HG03575 (cell line): ENCODE data around the gene BBS9.
"Not testable (repeated sequence)": the region's sequence is repeated elsewhere in the genome, so short reads cannot be mapped to it uniquely, and the experiment has no call there.

Experiments
- ATAC-seq: cut with Tn5 transposase; IDR thresholded peaks from one replicate; pipeline ENCODE4 v1.9.1; 2021; ENCODE audit not compliant: unreplicated experiment, insufficient number of reproducible peaks, low FRiP score; ENCODE audit errors: extremely low read depth

BBS9 gene

DNA sequence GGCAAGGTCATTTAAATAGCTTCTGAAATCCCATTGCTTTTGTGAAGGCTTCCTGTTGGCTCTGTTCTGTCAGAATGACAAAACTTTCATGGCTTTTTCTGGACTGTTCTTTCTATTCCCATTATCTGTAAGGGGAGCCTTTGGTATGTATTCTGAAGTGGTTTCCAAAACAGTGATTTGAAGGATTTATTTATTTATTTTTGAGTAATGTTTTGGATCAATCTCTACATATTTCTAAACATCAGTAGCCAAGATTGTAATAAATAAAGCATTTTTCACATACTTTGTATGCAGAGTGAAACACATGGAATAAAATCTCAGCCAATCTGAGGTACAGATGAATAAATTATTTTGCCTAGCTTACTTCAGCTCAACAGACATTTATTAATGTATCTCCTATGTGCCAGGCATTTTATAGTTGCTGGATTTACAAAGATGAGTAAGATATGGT lies 121.1 kb downstream of the BBS9 start:
- ATAC-seq = no peak

DNA sequence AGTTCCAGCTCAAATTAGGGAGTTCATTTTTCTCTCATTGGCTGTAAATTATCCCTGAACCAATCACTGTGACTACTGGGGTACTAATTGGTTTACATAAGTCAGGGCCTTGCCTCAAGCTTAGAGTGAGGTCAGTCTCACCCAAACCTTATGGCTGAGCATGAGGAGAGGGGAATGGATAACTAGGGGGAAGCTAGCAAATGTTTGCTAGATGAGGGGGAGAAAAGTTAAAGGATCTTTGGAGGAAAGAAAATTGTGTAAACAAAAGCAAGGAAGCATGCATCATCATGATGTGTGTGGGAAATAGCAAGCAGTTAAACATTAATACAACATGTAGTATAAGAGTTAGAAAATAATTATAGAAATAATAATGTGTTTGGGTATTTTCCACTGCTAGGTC lies 121.9 kb downstream of the BBS9 start:
- ATAC-seq = no peak

DNA sequence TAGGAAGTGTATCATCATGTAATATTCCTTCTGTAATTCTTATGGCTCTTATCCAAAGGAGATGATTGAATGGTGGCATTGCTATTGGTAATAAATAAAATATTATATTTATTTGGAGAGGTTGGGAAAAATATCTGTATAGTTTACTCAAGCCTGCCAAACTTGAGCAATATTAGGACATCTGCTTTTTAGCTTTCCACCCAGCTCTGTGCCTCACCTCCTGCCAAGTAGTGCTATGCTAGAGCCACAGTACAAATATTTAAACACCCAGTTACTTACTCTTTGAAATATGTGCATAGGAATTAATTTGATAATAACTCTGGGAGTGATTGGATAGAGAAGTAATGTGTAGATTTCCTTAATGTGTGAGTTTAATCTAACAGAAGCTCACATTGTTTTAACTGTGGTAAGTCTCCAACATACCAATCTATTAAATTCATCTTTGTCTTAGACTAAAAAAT lies 129.2 kb downstream of the BBS9 start:
- no peak for ATAC-seq

DNA sequence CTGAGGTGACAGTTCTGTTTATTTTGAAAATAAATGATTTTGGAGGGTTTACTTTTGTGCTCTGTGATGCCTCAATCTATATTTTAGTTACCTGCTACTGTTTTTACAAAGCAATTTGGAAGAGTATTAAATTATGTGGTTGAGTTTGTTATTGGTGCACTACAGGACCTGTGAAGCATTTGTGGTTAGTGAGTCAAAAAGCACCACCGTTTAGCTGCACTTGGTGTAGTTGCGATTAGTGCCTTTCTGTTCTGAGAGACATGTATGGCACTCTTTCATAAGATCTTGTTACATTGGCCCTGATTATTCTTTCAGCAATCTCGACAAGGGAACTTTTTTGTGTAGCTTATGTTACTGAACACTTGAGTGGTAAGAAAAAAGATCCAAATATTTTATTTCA lies 132.2 kb downstream of the BBS9 start:
- no peak for ATAC-seq

DNA sequence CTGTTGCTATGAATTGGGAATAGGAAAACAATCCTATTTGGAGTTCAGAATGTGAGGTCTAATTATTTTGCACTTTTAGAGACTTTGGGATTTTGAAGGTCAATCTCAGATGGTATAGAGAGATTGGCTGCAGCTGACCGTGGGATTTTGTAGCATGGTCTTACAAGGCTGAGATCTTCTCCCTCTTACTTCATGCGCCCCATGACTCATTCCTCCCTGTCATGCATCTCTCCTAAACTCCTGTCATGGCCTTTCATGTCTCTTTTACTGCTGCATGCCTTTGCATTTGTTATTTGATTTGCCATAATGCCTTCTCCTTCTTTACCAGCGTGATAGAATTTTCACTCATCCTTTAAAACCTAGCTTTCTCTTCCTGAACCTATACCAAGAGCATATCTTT lies 133.1 kb downstream of the BBS9 start:
- ATAC-seq = no peak

DNA sequence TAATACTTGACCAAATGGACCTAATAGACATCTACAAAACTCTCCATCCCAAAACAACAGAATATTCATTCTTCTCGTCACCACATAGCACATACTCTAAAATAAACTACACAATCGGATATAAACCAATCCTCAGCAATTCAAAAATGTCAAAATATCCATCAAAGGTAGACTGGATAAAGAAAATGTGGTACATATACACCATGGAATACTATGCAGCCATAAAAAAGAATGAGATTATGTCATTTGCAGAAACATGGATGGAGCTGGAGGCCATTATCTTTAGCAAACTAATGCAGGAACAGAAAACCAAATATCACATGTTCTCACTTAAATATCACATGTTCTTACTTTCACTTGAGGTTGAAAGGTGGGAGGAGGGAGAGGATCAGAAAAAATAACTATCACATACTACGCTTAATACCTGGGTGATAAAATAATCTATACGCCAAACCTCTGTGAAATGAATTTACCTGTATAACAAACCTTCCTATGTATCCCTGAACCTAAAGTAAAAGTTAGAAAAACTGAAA lies 142.5 kb downstream of the BBS9 start:
- not testable (repeated sequence) for ATAC-seq

DNA sequence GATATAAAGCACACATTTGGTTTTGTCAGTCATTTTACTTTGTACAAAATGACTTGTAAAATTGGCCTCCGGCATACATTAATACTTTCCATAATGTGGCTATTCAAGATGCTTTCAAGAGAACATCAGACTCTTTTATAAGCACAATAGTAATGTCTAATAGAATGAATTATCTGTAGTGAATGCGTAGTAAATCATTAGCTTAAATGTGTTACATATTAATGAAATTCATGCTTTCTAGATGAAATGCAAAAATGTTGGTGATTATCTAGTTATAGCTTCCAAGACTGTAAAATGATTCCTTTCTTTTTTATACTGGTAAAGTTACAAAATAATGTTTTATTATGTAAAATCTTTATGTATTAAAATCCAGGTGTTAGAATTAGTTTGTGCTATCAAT lies 144.0 kb downstream of the BBS9 start:
- no peak for ATAC-seq

DNA sequence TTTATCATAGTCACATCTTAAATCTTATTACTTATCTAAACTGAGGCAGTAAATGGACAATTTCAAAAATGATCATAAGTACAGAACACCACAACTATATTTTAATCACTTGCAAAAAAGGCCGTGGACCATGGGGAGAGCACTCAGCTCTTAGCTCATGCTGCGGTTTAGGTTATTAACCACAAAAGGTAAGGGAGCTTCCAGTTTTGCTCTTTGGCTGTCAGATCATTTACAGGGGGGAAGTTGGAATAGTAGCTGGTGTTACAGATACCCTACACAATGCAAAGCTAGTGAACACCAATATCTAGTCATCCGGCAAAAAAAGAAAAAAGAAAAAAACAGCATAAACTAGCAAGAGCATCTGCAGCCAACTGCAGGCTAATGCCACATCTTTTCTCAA lies 147.0 kb downstream of the BBS9 start:
- ATAC-seq = no peak

DNA sequence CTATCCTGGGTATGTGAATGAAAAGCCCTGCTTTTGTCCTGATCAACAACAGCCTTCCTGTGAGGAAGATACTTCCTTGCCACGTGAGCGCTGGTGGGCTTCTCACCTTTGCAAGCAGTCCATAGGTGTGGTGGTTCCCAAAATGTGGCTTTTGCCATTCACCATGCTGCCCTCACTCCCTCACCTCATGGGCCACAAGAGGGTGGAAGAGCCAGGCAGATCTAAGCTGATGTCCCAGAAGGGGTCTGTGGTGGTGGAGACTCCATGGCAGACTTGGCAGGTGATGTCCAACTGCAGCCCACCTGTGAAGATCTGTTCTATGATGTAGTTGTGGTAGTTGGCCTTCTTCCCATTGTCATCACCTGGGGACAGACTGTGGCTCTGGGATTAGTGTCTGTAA lies 147.4 kb downstream of the BBS9 start:
- ATAC-seq = no peak

DNA sequence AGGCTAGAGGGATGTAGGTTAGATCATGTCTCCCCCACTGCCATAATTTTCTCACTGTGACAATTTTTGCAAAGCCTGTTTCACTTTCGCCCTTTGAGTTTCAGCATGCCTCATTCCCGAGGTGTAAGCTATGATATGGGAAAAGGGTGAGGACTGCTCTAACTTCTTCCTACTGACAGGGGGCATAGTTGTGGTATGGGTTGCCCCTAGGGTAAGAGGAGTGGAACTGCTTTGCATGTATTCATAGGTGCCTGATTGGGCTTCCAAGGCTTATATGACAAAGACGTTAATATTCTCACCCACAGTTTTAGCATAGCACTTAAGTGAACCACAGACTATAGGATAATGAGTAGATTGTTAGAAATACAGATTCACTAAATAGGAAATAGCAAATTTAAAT lies 148.7 kb downstream of the BBS9 start:
- no peak for ATAC-seq

DNA sequence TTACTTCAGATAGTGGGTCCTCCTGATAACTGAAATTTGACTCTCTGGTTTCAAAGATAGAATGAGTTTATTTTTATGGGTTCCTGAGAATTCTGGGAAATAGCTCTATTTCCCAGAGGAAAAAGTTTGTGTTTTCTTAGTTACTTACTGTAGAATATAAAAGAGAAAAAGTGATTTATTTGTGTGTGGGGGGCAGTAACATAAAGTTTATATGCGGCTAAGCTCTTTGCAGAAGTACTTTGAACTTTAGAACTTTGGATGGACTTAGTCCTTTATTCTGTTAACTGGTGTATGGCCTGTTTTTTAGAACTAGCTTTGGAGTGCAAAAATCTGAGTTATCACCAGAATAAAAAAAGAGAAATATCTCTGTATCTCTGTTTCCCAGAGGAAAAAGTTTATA lies 157.1 kb downstream of the BBS9 start:
- ATAC-seq = no peak

DNA sequence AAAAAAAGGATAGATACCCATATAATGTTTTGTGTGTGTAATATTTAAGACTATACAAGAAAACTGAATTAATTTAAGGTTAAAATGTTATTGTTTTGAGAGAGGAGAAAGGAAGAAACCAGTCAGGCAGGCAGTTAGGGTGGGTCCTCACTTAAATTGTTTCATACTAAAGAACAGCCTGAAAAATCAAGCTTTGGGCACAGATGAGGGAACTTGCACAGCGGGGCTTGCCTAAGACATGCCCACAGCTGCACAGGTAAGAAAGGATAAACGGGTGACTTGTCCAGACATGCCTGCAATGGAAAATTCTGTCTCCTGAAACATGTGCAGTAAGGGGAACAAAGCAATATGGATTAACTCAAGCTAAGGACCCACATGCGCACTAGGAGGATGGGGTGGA lies 158.4 kb downstream of the BBS9 start:
- ATAC-seq = no peak

DNA sequence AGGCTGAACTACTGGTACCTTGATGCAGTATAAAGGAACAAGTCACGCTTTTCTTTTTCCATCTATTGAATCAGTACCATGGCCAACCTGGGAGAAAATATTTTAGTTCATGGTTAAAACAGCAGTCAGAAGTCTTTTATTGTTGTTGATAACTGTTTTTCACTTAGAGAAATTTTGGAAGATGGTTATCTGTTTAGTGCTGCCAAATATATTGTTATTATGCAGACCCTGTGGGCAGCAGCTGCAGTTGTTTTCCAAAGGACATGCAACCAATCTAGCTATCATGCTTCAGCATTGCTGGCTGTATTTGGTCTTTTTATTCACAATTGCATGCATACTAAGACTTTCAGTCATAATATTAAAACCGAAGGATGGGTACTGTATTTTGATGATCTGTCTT lies 169.5 kb downstream of the BBS9 start:
- no peak for ATAC-seq

DNA sequence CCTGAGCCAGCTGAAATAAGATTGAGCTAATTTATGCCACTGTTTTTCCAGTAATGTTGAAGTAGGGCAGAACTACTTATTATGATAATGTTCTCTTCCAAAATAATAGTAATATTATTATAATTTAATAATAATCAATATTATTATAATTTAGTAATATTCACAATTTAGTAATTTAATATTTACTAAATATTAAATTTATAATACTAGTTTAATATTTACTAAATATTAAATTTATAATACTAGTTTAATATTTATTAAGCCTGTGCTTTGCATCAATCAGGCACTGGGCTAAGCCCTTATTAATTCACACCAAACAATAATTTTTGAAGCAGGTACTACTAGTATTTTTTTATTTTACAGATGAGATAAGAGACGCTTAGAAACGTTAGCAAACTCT lies 170.1 kb downstream of the BBS9 start:
- no peak for ATAC-seq

DNA sequence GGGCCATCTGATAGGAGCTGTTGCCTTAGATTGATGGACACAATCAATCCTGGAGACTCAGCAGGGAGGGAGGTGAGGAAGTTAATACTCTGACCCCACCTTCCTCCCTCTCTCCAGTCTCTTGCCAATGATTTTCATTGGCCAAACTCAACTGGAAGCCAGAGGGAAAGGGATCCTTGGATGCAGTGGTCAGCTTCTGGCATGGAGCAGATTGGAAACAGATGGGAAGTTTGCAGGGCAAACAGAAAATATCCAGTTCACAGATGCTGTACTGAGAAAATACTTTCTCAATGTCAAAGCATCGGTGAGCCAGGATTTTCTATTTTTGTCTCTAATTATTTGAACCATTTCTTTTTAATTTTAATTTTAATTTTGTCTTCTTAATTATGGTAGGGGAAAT lies 170.8 kb downstream of the BBS9 start:
- no peak for ATAC-seq

DNA sequence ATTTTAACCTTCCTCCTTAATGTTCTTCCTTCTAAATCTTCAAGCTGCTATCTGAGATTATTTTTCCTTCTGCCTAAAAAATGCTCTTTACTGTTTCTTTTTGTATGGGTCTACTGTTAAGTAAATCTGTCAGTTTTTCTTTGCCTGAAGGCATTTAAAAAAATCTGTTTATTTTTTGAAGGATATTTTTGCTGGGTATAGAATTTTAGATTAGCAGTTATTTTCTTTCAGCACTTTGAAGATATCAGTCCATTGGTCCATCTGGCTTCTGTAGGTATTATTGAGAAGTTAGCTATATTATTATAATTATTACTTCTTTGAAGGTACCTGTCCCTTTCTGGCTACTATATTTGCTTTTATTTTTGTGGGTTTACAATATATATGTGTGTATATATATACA lies 171.4 kb downstream of the BBS9 start:
- no peak for ATAC-seq

DNA sequence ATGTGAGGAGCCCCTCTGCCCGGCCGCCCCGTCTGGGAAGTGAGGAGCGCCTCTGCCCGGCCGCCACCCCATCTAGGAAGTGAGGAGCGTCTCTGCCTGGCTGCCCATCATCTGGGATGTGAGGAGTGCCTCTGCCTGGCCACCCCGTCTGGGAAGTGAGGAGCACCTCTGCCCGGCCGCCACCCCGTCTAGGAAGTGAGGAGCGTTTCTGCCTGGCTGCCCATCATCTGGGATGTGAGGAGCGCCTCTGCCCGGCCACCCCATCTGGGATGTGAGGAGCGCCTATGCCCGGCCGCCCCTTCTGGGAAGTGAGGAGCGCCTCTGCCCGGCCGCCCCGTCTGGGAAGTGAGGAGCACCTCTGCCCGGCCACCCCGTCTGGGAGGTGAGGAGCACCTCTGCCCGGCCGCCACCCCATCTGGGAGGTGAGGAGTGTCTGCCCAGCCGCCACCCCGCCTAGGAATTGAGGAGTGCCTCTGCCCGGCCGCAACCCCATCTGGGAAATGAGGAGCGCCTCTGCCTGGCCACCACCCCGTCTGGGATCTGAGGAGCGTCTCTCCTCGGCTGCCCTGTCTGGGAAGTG lies 174.7 kb downstream of the BBS9 start:
- not testable (repeated sequence) for ATAC-seq

DNA sequence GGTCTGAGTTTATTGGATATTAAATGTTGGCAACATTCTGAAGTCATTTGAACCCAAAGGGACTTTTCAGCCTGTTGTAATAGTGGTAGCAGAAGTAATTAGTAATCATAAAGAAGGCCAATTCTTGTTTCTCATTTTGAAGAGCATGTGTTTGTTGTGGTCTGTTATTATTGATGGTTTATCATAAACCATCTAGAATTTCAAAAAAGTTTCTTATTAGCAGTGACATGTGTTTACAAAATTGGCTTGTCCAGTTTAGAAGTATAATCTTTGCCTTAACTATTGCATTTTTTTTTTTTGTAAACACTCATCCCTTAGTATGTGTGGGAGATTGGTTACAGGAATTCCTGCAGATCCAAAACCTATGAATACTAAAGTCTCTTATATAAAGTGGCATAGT lies 177.8 kb downstream of the BBS9 start:
- ATAC-seq = no peak

DNA sequence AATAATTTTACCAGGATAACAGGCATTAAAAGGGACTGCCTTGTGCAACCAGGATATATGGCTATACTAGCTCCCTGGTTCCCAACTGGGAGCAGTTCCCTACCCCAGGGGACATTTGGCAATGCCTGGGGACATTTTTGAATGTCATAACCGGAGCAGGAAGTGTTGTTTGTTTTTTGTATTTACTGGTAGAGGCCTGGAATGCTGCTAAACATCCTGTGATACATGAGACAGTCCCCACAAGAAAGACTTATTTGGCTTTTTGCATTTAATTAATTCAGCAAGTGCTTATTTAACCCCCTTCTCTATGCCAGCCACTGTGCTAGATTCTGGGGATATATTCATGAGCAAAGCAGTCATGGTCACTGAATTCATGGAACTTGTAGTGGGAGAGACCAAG lies 181.2 kb downstream of the BBS9 start:
- no peak for ATAC-seq

DNA sequence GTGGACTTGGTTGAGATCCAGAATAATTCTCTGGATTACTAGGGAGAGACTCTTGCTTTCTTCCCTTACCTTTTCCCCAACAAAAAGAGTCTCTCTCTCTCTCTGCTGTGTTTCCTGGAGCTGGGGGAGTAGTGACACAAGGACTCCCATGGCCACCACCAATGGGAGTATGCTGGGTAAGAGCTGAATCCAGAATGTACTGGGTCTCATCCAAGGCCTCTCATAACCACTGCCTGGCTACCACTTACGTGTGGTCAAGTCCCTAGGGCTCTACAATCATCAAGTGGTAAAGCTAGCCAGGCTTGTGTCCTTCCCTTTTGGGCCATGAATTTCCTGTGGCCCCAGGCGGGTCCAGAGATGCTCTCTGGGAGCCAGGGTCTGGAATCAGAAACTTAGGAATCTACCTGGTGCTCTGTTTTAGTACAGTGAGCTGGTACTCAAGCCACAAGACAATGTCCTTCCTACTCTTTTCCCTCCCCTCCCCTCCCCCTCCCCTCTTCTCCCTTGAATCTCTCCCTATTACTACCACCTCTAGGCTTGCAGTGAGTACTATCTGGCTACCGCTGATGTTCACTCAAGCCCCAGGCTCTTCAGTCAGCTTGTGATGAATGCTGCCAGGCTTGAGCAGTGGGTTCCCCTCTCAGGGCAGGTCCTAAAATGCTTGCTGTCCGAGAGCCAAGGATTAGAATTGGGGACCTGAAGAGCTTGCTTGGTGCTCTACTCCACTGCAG lies 196.6 kb downstream of the BBS9 start:
- ATAC-seq = no peak

DNA sequence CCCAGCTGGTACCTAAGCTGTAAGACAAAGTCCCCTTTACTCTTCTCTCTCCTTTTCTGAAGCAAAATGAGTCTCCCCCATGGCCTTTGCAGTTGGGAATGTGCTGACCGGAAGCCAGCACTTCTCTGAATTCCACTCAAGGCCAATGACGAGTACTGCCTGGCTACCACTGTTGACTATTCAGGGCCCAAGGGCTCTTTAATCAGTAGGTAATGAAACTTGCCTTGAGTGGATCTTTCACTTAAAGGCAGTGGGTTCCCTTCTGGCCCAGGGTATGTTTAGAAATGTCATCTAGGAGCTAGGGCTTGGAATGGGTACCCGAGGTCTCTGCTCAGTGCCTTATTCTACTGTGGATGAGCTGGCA lies 197.1 kb downstream of the BBS9 start:
- ATAC-seq = no peak
